ENCODE results near the gene CRTAC1.
"Not testable (repeated sequence)": the region's sequence is repeated elsewhere in the genome, so short reads cannot be mapped to it uniquely, and the experiment has no call there.

The CRTAC1 gene

GRCh38 chr10:97842114-97842513 is 188.3 kb downstream of the CRTAC1 start:
- DNase-seq (ENCODE audit: low spot score), result not testable (repeated sequence)

DNA sequence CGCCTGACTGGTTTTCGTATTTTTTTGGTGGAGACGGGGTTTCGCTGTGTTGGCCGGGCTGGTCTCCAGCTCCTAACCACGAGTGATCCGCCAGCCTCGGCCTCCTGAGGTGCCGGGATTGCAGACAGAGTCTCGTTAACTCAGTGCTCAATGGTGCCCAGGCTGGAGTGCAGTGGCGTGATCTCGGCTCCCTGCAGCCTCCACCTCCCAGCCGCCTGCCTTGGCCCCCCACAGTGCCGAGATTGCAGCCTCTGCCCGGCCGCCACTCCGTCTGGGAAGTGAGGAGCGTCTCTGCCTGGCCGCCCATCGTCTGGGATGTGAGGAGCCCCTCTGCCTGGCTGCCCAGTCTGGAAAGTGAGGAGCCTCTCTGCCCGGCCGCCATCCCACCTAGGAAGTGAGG is 189.3 kb downstream of the CRTAC1 start:
- not testable (repeated sequence) for DNase-seq (ENCODE audit: low spot score)

GRCh38 chr10:97838091-97838490 is 192.3 kb downstream of the CRTAC1 start:
- DNase-seq (ENCODE audit: low spot score), result no peak

DNA sequence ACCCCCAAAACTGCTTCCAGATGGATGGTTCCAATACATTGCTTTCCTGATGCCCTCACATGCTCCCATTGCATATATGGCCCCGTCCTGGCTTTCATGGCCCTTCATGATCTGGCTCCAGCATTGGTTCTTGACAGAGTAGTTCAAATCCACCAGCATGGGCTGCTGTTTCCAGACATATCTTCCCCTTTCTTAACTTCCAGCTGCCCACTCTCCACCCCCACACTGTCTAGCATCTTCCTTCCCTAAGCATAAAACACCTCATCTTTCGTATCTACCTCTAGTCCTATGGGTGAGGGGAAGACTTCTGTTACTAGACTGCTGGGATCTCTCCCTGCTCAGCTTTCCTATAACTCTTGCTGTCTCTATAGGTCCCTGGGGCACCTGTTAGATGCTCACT is 194.0 kb downstream of the CRTAC1 start:
- DNase-seq (ENCODE audit: low spot score), result no peak

DNA sequence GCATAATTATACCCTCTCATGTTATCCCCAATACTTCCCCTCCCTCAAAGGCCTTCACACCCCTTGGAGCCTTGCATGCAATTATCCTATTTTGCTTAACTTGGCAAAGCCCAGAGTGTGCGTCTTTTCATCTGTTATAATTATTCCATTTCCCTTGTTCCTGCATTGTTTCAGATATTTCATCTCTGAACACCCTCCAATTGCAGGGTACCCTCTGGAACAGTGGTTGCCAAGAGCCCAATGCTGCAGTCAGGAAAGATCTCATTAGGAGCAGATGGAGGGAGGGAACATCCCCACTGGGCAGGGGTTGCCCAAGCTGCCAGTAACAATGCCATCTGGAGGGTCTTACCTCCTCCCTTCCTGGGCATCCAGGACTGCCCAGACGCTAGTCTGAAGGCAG is 199.2 kb downstream of the CRTAC1 start:
- DNase-seq (ENCODE audit: low spot score), result no peak

GRCh38 chr10:97830064-97830463 is 200.4 kb downstream of the CRTAC1 start:
- no peak for DNase-seq (ENCODE audit: low spot score)

DNA sequence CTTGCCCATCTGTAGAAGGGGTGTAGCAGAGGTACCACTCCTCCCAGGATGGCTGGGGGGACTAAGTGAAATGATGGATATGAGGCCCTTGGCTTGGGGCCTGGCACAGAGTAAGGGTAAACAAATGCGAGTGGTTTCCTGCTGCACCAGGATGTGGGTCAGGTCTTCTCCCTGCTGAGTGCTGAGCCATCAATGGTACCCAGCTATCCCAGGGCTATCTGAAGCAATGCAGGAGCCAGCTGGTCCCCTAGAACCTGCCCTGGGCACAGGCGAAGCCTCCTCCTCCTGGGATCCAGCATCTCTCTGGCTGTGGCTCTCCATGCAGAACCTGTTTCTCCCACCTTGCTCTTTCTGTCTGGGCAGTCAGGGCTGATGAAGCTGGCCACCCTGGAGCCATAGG is 201.7 kb downstream of the CRTAC1 start:
- DNase-seq (ENCODE audit: low spot score), result no peak

DNA sequence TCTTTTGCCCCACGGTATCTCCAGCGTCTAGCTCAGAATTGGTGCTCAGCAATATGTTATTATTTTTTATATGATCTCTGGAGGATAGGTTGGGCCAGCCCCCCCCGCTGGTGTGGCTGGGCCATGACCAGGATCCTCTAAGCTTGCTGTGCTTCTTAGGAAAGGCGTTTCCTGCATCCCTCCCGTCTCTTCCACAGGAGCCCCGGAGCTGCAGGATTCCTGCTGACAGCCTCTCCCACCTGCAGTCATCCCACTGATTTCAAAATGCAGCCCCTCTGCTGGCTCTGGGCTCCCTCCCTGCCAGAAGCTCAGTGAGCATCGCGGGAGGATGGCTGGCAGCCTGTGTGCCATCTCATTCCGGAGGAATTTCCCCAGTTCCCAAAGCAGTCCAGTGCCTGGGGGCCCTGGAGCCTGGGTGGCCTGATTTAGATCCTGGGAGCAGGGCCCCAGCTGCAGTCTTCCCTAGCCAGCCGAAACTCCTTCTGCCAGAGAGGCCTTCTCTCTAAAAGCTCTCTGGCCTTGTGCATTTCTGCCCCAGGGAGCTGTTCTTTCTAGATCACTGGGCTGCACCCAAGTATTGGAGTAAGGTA is 202.6 kb downstream of the CRTAC1 start:
- no peak for DNase-seq (ENCODE audit: low spot score)

DNA sequence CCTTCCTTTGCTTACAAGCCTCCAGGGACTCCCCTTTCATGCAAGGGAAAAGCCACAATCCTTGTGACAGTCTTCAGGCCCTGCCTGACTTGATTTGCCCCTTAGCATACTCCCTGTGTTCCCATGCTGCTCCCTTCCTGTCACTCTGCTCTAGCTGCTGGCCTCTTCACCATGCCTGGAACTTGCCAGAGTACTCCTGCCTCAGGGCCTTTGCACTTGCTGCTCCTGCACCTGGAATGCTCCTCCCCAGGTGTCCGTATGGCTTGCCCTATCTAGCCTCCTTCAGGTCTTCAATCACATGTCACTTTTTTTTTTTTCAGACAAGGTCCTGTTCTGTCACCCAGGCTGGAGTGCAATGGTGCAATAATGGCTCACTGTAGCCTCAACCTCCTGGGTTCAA is 203.5 kb downstream of the CRTAC1 start:
- DNase-seq (ENCODE audit: low spot score), result no peak

GRCh38 chr10:97825020-97825760 is 205.2 kb downstream of the CRTAC1 start:
- no peak for DNase-seq (ENCODE audit: low spot score)

DNA sequence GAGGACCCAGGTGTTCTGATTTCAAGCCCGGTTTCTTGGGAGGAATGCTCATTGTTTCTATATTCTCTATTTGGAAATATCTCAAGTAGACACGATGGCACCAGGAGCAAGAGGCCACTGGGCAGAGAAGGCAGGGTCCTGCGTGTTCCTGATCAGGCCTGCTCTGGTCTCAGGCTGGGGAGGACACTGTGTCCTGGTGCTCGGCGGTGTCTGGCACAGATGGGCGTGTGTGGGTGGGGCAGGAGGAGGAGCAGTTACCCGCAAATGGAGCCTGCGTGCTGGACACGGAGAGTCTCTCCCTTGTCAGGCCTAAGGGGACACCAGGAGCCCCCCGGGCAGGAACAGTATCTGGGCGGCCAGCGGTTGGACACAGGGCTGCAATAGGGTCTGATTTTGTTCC is 206.7 kb downstream of the CRTAC1 start:
- DNase-seq (ENCODE audit: low spot score), result no peak

DNA sequence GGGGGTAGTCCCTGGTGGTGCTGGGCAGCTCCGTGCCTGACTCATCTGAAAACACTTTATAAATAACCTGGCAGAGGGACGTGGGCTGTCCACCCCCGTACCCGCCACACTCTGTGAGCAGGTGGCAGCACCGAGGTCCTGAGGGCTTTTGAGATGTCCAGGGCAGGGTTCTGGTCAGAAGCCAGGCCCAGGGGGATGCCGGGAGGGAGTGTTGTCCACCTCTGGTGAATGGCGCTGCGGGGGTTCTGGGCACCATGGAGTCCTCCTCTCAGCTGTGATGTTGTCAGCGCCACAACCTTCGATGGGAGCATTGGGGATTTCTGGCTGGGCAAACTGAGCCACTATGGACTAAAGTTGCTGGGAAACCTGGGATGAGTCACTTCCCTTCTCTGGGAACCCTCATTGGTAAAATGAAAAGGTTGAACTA is 208.1 kb downstream of the CRTAC1 start:
- DNase-seq (ENCODE audit: low spot score), result no peak

DNA sequence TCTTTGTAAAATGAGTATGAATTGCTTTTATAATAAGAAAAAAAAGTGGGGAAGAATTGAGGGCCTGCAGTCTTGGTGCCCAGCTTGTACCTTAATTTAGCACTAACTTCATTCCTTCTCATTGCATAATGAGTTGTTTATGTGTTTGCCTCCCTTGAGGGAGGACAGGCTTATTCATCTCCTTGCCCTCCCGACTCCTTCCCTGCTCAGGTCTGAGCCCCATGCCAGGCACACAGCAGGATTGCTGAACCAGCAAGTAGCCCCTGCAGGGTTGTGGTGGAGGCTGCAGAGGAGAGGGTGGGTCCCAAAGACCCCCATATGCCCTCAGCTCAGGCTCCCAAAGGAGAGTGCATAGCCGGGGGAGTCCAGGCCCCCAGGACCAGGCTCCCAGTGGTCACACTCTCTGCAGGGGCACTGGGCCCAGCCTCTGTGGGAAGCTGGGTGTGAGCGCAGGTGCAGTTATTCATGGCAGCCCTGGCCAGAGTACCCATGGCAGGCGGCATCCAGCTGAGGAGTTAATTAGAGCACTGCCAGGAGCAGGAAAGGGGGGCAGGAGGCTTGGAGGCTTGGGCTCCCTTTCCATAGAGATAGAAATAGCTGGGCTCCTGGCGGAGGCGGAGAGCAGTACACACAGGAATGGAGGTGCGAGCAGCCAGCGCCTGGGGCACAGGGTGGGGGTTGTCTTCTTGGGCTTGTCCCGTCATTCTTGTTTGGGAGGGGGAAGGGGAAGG is 208.9 kb downstream of the CRTAC1 start:
- peak; percentile 51 for DNase-seq (ENCODE audit: low spot score)

DNA sequence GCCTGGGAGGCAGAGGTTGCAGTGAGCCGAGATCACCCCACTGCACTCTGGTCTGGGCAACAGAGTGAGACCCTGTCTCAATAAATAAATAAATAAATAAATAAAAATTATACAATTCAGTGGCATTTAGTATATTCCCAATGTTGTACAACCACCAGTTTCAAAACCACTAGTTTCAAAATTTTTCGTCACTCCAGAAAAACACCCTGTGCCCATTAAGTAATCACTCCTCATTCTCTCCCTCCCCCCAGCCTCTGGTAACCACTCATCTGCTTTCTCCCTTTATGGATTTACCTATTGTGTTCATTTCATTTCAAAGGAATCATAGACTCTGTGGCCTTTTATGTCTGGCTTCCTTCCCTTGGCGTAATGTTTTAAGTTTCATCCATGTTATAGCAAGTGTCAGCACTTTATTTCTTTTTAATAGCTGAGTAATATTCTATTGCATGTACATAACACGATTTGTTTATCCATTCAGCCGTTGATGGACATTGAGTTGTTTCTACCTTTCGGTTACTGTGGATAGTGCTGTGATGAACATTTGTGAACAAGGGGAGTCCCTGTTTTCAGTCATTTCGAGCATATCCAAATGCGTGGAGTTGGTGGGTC is 210.2 kb downstream of the CRTAC1 start:
- DNase-seq (ENCODE audit: low spot score), result no peak

DNA sequence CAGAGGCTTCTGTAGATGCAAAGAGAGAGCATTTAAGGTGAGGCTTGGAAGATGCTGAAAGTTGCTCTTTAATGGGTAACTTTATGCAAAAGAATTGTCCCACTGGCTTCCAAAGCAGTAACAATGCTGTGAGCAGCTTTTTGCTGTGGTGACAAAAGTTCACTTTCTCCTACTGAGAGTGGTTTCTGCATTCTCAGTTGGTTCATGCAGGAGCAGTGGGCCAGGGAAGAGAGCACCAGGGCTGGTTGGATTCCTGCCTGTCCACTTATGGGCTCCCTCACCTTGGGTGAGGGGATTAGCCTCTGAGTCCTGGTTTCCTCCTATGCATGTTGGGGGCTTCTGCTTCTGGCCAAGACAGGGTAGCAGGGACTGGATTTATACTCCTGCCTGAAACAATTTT is 211.8 kb downstream of the CRTAC1 start:
- DNase-seq (ENCODE audit: low spot score), result no peak

DNA sequence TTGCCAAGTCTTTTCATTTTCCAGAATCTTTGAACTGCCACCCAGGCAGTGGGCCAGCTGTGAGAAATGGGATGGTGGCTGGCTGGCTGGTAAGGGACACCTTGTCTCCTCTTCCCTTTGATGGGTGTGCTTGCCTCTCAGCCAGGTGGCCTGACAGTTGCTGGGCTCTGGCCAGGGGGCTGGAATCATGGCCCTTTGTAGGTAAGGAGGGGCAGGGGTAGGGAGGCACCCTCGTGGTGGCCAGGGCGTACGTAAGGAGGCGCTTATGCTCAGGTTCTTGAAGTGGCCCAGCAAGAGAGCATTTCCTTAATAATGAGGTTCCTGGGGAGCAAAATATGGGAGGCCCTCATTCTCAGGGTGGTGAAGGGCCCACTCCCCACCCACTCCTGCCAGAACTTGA is 213.8 kb downstream of the CRTAC1 start:
- DNase-seq (ENCODE audit: low spot score), result no peak
